ENCODE data around the gene ACBD3.
A peak's percentile ranks its signal among the peaks of the same experiment; 100 is the strongest.

Gene ACBD3

GRCh38 chr1:226109829-226110248 is 76.7 kb downstream of the ACBD3 start:
- peak; percentile 97 for DNase-seq

DNA sequence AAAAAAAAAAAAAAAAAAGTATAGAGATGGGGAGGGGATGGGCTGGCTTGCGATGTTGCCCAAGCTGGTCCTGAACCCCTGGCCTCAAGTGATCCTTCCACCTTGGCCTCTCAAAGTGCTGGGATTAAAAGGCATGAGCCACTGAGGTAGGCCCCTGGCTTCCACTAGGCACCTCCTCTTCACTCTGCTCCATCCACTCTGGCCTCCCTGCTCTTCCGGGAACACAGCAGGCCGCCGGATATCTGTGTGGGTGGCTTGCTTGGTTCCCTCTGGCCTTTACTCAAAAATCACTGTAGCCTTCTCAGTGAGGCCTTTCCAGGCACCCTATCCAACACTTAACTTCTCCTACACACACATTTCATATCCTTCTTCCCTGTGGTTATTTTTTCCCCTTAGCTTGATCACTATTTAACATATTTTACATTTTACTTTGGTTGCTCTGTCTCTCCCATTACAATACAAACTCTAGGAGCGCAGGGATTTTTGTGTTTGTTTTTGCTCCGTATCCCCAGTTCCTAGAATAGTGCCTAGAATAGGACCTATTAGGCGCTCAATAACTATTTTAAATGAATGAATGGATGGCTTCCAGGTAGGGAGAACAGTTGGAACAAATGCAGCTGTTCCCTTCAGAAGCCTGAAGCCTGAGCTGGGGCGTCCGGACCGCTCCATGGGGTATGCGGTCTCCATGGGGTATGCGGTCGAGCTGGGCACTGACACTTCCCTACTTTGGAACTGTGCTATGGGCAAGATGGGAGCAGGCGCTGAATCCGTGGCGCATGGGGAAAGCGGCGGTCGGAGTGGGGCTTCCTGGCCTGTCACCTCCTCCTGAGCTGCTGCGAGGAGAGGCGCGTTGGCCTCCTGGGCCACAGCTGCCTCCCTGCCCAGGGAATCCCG is 77.4 kb downstream of the ACBD3 start:
- DNase-seq = no peak

- DNase-seq = no peak
Measured at GRCh38 chr1:226107471-226108460, 78.8 kb downstream of the ACBD3 start.

- DNase-seq = no peak
Measured at GRCh38 chr1:226104671-226105121, 81.8 kb downstream of the ACBD3 start.

DNA sequence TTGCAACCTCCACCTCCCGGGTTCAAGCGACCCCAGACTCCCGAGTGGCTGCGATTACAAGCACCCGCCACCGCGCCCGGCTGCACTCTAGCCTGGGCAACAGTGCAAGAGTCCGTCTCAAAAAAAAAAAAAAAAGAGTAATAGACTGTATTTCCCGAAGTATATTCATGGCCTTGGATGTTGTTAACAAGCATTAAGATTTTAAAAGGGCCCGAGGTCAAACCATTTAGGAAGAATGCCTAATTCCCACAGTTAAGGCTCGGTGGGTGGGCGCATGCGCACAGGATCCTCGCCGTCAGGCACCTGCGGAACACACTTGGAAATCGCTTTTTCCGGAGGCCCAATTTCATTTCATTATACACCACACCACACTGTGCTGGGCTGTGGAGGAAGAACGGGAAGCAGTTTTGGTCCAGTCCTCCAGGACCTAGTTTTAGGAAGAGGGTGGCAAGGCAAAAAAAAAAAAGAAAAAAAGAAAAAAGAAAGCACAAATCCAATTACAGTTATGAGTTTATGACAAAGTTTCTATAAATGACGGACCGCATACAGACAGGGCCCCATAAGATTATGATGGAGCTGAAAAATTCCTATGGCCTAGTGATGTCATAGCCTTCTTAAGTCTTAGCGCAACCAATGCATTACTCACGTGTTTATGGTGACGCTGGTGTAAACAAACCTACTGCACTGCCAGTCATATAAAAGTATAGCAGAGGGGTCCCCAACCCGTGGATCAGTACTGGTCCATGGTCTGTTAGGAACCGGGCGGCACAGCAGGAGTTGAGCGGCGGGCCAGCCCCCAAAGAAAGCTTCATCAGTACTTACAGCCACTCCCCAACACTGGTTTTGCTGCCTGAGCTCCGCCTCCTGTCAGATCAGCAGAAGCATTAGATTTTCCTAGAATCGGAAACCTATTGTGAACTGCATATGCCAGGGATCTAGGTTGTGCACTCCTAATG is 85.8 kb downstream of the ACBD3 start:
- peak; percentile 42 for DNase-seq

DNA sequence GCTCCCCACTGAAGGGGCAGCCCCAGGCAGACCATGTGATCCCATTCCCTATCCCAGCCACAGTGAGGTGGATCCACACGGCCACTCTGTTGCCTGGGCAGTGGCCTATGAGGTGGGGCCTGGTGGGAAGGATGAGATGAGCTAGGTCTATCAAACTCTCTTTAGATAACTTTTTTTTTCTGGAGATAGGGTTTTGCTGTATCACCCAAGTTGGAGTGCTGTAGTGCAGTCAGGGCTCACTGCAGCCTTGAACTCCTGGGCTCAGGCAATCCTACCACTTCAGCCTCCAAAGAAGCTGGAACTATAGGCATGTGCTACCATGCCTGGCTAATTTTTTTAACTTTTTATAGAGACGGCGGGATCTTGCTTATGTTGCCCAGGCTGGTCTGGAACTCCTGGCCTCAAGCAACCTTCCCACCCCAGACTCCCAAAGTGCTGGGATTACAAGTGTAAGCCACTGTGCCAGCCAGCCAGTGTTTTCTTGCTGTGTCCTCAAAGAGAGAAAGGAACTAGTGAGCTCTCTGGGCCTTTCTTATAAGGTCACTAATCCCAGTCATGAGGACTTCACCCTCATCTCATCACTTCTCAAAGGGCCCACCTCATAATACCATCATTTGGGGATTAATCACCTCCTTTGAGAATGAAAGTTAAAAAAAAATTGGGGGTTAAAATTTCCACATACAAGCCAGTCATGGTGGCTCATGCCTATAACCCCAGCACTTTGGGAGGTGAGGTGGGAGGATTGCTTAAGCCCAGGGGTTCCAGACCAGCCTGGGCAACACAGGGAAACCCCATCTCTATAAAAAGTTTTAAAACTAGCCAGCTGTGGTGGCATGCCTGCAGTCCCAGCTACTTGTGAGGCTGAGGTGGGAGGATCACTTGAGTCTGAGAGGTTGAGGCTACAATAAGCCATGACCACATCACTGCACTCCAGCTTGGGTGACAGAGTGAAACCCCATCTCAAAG is 87.4 kb downstream of the ACBD3 start:
- no peak for DNase-seq

DNA sequence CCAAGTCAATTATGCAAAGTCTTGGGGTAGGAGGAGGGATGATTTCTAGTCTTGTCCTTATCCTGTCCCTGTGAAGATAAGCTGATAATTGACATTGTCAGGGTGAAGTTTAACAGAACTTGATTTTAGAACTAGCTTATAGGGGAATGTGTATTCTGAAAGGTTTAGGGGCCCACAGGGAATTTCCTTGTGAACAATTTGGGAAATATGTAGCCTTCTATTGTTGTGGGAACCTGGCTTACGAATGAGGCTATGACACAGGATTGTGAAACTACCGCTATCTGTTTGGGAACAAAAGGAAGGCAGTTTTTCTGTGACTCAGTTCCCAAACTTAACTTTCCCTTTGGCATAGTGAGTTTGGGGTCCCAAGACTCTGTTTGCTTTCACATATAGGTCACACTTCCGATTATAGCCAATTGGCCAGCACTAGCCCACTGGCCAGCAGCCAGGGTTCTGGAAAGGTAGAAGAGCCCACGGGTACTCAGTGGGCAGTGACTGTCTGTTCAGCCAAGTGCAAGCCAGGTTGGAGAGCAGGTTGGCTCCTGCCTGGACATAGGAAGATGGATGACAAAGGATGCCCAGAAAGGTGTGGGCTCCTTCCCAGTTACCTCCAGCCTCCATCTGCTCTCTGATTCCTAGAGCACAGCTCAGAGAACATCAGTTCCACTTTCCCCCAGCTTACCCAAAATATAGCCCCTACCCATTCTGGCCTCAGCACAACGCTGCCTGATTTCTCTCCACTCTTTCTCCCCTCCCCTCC is 88.5 kb downstream of the ACBD3 start:
- no peak for DNase-seq

DNA sequence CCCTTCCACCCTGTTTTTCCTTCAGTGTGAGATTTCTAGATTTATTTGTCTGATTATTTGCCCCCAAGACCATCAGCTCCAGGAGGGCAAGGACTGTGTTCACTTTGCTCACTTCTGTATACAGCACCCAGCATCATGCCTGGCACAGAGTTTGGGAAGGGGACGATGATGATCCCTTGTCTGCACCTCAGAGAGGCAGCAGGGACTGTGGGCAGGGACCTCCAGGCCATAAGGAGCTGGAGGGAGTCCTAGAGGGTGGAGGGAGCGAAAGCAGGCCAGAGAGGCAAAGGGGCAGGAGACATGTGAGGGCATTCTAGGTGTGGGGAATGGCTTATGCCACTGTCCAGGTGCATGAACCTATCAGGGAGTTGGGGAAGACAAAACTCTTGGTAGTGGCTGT is 91.3 kb downstream of the ACBD3 start:
- no peak for DNase-seq

All from RPMI8226 (cell line).